NCI-H774 (cell line): ENCODE results near the gene HDAC8.
"Not testable (repeated sequence)": the region's sequence is repeated elsewhere in the genome, so short reads cannot be mapped to it uniquely, and the experiment has no call there.

Source experiments
- DNase-seq: peaks from one replicate; lab custom pipeline; 2025; lab: John Stamatoyannopoulos, UW

Gene HDAC8

DNA sequence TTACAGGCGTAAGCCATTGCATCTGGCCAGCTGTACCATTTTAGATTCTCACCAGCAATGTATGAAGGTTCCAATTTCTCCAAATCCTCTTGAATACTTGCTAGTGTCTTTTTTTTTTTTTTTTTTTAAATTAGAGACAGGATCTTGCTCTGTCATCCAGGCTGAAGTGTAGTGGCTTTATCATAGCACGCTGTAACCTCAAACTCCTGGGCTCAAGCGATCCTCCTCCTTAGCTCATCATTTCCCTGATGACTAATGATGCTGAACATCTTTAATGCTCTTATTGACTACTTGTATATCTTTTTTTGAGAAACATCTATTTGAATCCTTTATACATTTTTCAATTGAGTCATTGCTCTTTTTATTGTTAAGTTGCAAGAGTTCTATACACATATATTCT lies 40.3 kb downstream of the HDAC8 start:
- DNase-seq: no peak

DNA sequence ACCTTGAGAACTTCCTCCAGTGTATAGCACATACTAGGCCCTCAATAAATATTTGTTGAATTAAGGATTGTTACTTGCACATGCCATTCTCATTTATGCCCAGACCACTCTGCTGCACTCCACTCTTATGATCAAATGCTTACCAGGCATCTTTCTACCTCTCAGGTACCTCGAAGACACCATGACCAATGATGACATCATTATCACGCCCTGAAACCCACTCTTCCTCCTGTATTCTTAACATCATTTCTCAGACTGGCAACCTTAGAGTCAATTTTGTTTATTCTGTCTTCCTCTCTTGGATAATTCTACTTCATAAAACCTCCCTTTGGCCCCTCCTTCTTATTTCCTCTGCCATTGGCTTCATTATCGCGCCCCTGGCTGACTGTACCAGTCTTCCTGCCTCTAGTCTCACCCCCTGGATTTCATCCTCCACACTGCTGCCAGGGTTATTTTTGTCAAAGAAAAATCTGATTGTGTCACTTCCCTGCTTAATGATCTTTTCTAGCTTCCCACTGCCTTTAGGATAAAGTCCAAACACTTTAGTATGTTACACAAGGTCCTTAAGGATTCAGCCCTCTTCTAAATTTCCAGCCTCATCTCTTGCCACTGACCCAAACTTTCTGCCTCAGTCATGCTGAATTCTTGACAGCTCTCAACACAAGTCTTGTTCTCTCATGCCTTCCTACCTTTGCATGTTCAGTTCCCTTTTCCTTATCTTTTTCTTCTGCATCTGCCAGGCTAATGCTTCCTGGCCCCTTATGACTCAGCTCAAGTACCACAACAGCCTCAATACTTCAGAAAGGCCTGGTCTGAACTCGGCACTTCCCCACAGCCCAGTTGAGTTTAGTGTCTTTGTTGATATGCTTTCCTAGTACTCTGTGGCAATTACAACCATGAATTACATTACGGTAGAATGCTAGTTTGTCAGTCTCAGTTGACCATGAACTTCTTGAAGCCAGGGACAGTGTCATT lies 45.8 kb downstream of the HDAC8 start:
- DNase-seq: no peak

DNA sequence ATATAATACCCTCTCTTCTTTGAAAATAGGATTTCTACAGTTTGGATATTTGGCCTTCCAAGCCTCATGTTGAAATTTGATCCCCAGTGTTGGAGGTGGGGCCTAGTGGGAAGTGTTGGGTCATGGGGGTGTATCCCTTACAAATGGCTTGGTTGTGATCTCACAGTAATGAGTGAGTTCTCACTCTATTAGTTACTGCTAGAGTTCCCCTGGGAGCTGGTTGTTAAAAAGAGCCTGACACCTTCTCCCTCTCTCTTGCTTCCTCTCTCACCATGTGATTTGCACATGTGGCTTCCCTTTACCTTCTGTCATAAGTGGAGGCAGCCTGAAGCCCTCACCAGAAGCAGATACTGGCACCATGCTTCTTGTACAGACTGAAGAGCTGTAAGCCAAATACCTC lies 73.9 kb downstream of the HDAC8 start:
- DNase-seq: no peak

DNA sequence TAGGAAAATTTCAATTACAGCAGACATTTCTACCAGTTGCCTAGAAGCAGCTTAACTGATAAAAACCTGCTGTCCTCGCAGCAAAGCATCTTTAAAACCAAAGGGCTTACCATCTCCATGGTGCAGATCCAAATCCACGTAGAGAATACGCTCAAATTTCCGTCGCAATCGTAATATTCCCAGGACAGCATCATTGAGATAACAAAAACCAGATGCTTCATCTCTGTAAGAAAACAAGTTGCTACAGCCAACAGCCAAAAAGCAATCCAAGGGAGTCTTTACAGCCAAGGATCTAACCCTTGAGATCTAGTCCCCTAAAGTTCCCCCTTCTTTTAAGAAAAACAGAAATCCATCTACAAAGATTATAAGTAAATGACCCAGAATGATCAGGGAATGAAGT lies 77.6 kb downstream of the HDAC8 start:
- DNase-seq: no peak

DNA sequence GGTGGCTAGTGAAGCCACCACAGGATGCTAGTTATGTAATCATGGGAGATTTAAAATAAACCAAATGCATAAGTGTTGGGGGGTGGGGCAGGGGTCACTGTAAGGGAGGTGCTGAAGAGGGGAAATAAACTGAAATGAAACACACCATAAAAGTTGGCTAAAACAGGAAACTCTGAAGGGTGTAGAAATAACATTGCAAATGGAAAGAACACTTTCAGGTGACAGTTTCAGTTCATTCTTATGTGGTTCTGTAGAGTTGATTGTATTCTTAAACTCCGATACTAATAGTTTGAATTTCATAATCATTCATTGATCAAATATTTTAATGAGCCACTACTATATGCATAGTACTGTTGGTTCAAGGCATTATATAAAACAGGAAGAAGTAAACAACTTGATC lies 80.1 kb downstream of the HDAC8 start:
- DNase-seq: no peak

DNA sequence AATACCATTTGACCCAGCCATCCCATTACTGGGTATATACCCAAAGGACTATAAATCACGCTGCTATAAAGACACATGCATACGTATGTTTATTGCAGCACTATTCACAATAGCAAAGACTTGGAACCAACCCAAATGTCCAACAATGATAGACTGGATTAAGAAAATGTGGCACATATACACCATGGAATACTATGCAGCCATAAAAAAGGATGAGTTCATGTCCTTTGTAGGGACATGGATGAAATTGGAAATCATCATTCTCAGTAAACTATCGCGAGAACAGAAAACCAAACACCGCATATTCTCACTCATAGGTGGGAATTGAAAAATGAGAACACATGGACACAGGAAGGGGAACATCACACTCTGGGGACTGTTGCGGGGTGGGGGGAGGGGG lies 82.4 kb downstream of the HDAC8 start:
- not testable (repeated sequence) for DNase-seq

DNA sequence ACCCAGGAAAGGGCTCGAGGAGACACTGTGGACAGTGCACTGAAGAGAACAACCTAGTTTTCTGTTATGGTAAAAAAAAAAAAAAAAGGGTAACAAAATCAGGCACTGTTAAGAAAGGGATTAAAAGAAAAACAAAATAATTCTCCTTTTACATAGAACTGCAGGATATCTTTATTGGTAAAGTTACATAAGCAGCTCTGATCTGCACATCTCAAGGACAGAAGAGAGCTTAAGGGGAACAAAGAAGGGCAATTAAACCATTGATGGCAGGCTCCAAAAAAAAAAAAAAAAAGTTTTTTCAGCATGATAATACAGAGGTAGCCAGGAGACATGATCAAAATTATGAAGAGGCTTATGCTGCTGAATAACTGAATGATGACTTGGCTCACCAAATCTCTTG lies 85.0 kb downstream of the HDAC8 start:
- DNase-seq: no peak

DNA sequence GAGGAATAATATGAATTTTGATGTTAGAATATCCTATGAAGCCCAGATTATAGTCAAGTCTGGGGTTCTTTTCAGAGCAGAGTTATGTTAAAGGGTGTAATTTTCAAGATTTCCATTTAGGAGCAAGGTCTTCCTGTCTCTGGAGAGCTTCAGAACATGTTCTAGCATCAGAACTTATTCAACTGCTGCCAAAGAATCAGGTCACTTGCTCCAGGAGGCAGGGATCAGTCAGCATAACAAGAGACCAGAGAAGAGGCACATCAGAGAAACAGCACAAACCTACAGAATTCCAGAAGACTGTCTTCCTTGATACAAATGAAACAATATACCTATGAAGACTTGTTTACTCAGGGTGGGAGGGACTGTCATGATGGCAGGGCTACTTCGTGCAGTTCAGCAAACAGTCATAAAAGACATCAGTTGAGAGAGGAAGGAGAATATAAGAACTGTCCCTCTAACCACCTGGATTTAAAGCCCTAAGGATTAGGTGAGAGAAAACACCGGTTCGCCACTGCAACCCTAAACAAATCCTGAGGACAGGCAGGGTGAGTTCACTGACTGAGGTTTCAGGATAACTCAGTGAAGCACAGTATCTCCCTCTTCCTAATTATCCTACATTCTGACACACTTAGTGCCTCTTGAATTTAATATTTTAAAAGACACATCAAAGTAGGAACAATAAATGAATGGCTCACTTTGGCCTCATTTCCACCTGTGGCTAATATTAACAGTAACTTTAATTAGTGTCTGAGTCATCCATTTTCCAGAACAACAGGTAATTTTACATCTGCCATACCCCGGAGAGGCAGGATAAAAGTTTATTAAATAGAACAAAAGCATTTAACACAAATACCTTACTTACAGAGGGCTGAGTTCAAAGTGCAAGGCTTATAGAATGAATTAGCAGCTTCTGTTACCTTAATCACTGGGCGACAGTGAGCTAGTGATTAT lies 93.0 kb downstream of the HDAC8 start:
- no peak for DNase-seq

DNA sequence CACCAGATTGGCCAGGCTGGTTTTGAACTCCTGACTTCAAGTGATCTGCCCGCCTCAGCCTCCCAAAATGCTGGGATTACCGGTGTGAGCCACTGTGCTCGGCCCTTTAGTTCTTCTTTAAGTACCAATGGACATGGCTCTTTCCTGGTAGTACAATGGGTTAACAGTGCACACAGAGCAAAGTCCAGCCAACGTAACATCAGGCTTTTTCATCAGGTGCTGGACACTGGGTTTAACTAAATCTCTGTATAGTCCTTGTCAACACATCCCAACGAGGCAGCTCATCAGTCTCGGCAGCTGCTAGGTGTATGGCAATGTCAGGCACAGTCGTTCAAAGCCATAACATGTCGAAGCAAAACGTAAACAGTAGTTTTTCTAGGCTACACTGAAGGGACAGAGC lies 93.8 kb downstream of the HDAC8 start:
- DNase-seq: no peak

DNA sequence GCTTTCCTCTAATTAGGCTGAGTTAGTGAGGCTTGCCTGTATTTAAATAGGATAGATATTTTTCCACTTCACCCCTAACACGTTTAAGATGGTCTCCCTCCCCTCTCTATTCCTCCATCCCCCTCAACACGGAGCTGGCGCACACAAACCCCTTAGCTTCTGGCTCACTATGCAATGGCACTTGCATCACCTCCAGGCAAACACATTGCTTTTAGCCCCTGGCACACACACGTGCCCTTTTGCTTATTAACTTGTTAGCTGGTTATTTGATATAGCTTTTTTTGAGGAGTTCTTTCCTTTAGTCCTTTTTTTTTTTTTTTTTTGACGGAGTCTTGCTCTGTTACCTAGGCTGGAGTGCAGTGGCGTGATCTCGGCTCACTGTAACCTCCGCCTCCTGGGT lies 94.3 kb downstream of the HDAC8 start:
- DNase-seq: no peak

DNA sequence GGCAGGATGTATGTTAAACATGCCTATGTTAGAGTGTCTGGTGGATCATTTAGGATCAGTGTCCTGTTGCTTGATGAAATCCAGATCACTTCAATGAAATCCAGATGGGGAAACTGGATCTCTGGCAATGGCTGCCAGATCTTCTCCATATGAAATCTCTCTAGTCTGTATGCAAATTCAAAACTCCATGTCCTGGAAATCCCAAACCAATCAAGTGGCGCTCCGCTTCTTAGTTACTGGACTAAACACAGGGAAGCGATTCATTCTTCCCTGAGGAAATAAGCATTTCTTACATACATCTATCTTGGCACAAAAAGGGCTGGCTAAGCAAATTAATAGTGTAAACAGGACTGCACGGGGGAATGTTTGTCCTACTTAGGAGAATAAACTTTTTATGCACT lies 94.9 kb downstream of the HDAC8 start:
- no peak for DNase-seq

DNA sequence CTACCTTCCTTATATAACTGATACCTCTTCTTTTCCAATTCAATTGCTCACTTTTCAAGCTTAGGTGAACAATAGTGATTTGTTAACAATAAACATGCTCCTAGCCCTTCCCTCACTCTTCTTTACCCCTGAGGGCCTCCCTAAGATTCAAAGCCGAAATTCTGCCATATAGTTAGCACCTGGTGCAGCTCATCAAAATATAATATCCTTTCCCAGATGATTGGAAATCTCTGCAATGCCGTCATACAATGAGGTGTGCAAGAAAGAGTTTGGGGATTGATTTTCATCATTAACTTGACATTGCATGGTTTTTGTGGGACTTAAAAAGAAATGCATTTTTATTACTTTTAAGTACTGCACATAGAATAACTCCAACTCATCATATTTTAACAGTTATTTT lies 95.3 kb downstream of the HDAC8 start:
- no peak for DNase-seq

DNA sequence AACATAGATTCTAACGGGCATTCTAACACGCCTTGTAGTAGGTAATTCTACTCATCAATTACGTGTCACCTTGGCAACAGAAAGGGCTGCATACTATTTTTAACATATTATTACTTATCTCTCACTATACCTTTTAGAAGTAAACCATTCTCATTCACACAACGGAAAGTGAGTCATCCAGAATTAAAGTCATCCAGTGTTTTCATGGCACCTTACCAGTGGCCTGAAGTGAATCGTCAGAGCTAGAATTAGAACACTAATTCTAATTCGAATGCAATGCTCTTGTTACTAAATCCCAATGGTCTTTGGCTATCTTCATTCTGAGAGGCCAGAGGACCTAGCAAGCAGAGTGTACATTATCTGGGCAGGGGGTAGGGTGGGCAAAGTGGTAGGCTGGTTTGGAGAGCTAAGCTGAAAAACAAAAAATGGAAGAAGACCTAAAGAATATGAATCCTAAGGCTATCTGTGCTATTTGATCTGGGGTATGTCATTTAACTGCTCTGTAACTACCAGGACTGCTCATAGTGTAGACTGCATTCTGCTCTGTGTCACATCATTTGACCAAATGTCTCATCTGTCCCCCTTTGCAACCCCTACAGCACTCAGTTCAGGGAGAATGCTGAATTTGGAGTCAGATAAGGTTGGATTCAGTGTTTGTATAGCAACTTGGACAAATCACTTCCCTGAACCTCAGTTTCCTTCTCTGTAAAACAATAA lies 96.5 kb downstream of the HDAC8 start:
- no peak for DNase-seq

DNA sequence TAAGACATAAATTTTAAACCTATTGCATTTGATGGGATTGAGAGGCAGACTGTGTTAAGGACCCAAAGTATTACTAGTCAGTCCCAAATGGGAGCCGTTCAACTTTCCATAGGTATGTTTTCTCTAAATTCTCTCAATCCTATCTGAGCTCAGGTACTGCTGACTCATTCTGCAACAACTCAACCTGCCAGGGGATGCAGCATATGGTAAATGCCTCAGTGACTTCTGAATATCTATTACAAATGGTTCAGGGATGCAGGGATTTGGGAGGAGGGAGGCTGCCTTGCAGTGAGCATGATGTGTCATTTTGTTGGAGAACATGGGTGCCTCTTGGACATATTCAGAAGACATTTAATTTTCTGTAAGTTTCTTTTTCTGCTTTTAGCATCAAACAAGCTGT lies 97.3 kb downstream of the HDAC8 start:
- DNase-seq: no peak

DNA sequence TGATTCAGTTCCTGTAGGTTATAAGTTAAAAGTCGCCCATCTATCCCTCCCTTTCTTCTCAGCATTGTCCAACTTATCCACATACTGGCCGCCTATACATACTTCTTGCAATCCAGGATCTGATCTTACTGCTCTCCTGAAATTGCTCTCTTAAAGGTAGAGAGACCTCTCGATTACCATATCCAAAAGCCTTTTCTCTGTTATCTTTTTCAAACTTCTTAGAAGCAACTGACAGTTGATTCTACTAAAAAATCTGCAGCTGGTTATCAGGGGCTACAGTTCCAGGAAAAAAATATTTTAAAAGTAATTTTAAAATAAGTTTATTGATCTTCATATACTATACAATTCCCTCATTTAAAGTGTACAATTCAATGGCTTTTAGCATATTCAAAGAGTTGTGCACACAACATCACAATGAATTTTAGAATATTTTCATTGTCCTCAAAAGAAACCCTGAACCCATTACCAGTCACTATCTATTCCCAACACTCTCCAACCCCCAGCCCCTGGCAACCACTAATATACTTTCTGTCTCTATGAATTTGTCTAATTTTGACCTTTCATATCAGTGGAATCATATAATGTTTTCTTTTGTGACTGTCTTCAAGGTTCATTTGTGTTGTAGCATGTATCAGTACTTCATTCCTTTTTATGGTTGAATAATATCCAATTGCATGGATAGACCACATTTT lies 102.0 kb downstream of the HDAC8 start:
- DNase-seq: no peak

DNA sequence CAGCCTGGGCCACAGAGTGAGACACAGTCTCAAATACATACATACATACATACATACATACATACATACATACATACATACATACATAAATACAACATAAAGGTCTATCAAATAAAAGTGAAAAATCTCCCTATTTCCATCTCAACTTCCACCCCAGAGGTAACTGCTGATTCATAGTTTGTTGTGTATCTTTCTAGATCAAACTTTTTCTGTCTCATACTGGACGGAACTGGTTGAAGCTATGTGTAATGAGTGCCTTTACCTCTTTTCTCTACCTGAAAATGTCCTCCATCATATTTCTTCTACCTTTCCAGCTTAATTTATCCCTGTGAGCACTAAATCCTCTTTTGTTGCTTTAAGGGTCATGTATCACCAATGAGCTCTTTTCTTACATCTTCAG lies 102.5 kb downstream of the HDAC8 start:
- no peak for DNase-seq

DNA sequence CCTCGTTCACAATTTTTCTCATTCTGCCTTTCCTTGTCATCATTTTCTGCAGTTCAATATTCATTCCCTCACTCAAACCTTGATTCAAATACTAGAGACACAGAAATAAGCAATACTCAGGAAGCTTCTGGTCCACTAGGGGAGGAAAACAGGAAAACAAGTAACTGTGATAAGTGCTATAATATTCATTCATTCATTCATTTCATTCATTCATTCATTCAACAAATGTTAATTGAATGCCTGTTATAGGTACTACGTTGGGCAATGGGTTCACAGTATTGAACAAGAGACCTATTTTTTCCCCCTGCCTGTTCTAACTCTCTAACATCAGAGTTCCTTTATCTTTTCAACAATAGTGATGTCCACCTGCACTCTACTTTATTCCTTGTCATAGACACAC lies 104.0 kb downstream of the HDAC8 start:
- DNase-seq: no peak

DNA sequence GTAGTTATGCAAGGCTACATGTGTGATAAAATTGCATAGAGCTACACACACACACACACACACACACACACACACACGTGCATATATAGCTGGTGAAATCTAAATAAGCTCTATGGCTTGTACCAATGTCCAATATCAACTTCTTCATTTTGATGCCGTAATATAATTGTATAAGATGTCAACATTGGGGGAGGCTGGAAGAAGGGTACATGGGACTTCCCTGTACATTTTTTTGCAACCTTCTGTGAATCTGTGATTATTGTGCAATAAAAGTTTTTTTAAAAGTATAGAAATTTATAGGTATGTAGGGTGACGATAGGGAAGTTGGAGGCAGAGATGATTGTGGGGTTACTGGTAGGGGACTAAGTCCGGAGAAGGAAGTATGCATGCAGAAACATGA lies 105.5 kb downstream of the HDAC8 start:
- no peak for DNase-seq

DNA sequence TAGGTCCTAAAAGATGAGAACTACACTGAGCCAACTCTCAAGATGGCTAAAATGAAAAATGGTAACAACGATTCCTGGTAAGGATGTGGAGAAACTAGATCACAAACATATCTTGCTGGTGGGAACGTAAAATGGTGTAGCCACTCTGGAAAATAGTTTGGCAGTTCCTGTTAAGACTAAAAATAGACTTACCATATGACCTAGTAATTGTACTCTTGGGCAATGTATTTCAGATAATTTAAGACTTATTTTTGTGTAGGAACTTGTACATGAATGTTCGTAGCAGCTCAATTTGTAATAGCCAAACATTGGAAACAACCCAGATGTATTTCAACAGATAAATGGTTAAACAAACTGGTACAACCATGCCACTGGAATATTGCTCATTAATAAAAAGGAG lies 106.2 kb downstream of the HDAC8 start:
- DNase-seq: no peak

DNA sequence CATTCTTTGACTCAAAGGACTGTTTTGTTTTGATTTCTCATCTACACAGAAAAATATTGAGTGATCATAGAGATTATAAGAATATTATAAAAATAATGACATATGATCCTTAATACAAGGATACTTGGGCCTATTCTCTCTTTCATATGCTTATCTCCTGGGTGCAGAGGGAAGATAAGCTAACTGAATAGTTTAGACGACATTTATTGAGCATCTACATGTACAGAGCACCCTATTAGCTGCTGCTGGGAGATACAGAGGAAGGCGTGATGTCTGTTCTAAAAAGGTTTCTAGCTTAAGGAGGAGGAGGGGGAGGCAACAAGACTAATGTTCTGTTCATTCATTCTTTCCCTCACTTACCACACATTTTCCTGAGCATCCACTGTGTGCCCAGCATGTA lies 106.8 kb downstream of the HDAC8 start:
- DNase-seq: no peak

DNA sequence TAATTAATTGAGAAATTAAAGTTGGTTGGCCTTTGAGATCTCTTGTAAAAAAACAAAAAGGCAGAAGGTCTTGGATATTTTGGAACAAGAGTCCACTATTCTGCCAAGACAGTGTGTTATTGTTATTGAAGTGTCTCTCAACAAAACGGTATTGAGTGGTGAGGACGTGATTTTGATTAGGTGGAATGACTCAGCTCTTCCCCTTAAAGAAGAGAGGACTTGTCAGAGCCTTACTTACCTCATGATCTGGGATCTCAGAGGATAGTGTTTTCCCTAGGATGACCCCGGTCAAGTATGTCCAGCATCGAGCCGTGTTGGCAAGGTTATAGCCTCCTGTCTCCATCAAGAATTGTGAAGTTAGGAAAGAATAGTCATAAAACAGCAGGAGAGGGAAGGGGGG lies 110.9 kb downstream of the HDAC8 start:
- no peak for DNase-seq

DNA sequence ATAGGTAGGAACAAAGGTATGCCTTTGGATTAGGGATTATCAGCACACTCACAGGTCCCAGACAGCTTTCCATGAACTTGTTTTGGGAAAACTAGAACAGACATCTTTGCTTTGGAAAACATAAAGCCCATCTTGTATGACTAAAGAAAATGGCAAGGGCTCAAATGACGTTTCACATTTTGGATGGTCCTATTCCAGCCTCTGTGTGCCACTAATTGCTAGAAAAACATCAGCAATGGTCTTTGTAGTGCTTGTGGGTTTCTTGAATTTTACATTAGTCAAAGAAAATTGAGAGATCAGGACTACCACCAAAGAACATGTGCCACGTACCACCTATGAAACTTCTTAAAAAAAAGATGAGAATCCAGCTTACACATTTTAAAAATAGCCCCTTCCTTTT lies 111.4 kb downstream of the HDAC8 start:
- DNase-seq: no peak
